WERI-Rb-1 (cell line): ENCODE data around the gene RAB35.

Experiments
- DNase-seq: peaks from one replicate; pipeline ENCODE4 v3.0.0-alpha.2; 2020
- H3K27ac ChIP-seq: fragments of 250-450 bp; sonication (Bioruptor Pico); 2 replicates; pipeline ENCODE4 v1.5.1; 2020; ENCODE audit warnings: mild to moderate bottlenecking, moderate library complexity
- H3K27me3 ChIP-seq: fragments of 250-450 bp; sonication (Bioruptor Pico); 2 replicates; pipeline ENCODE4 v1.5.1; 2021; ENCODE audit warnings: mild to moderate bottlenecking, low read depth, moderate library complexity; ENCODE audit not compliant: insufficient read depth, severe bottlenecking
- H3K36me3 ChIP-seq: fragments of 250-450 bp; sonication (Bioruptor Pico); 2 replicates; pipeline ENCODE4 v1.5.1; 2020; ENCODE audit warnings: mild to moderate bottlenecking, moderate library complexity
- H3K4me3 ChIP-seq: 2 replicates; pipeline ENCODE4 v1.5.1; 2011; ENCODE audit warnings: low read depth, mild to moderate bottlenecking, control low read depth, low read length
- H3K9me3 ChIP-seq: fragments of 250-450 bp; sonication (Bioruptor Pico); 2 replicates; pipeline ENCODE4 v1.5.1; 2021; ENCODE audit warnings: mild to moderate bottlenecking, moderate library complexity; ENCODE audit not compliant: severe bottlenecking
- CTCF ChIP-seq: IDR thresholded peaks from 2 replicates; pipeline ENCODE4 v1.5.1; 2011; ENCODE audit warnings: low read depth, mild to moderate bottlenecking, control low read depth, inconsistent platforms, low read length

Gene RAB35

DNA sequence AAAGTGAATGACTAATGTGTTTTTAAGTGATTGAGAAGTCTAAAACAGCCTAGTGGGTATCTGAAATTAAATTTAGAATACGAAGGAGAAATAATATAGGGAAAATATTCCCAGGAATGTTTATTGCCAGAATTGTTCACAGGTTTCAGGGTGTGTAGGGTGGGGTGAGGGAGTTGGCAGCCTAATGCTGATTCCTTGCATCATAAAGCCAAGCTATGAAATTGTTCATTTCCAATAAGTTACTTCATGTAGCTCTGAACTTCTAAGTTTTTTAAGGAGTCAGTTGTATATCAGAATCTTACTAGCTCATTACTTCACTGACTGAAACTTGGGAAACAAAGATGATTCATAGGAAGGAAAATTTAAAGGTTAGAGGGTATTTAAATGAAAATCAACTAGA lies 56.4 kb downstream of the RAB35 start:
- no peak for DNase-seq
- no peak for TF ChIP-seq CTCF
- Histone ChIP-seq H3K9me3 (no peaks in the 10 kb centered on the region), H3K36me3 (peaks cover 7% of the 10 kb centered on the region), H3K4me3 (no peak overlapping the region), H3K27me3 (no peaks in the 10 kb centered on the region), H3K27ac (no peak overlapping the region)

GRCh38 chr12:120056739-120057138 lies 59.8 kb downstream of the RAB35 start:
- TF ChIP-seq CTCF: no peak

GRCh38 chr12:120055231-120056000 lies 61.1 kb downstream of the RAB35 start:
- Histone ChIP-seq H3K27ac (no peak overlapping the region), H3K9me3 (no peaks in the 10 kb centered on the region), H3K4me3 (no peak overlapping the region), H3K36me3 (peaks cover 5% of the 10 kb centered on the region; the same call in 1 of the 2 replicates), H3K27me3 (no peaks in the 10 kb centered on the region)
- DNase-seq: no peak
- no peak for TF ChIP-seq CTCF

More at GRCh38 chr12:120056739-120057138, 59.8 kb downstream of the RAB35 start:
- no peak overlapping the region for H3K4me3 ChIP-seq
- no peak for DNase-seq
- no peak overlapping the region for H3K27ac ChIP-seq
- H3K27me3 ChIP-seq: no peaks in the 10 kb centered on the region
- no peaks in the 10 kb centered on the region for H3K9me3 ChIP-seq
- H3K36me3 ChIP-seq: peaks cover 5% of the 10 kb centered on the region; the same call in 1 of the 2 replicates

GRCh38 chr12:120054293-120054692 lies 62.3 kb downstream of the RAB35 start:
- DNase-seq: no peak
- H3K27ac ChIP-seq: no peak overlapping the region
- H3K27me3 ChIP-seq: no peaks in the 10 kb centered on the region
- TF ChIP-seq CTCF: no peak
- peaks cover 5% of the 10 kb centered on the region; the same call in 1 of the 2 replicates for H3K36me3 ChIP-seq
- no peak overlapping the region for H3K4me3 ChIP-seq
- H3K9me3 ChIP-seq: no peaks in the 10 kb centered on the region

DNA sequence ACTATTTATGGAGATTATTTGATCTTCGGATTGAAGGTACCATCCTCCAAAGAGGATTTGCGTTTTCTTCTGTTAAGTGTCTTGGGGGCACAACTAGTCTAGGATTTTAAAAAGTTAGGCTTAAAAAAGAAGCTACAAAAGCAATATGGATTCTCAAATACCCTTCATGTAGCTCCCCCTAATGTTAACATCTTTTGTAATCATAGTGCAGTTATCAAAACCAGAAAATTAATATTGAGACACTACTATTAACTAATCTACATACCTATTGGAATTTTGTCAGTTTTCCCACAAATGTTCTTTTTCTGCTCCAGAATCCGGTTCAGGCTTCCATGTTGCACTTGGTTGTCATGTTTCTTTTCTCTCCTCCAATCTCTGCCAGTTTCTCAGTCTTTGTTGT lies 65.0 kb downstream of the RAB35 start:
- no peaks in the 10 kb centered on the region for H3K9me3 ChIP-seq
- DNase-seq: no peak
- H3K4me3 ChIP-seq: no peak overlapping the region
- H3K36me3 ChIP-seq: peaks cover 5% of the 10 kb centered on the region; the same call in 1 of the 2 replicates
- H3K27ac ChIP-seq: no peak overlapping the region
- TF ChIP-seq CTCF: no peak
- no peaks in the 10 kb centered on the region for H3K27me3 ChIP-seq
